Endothelial cell of umbilical vein (primary cell): Measurements from ENCODE around the gene FAM83E.

ENCODE experiments used
- EZH2 ChIP-seq: IDR thresholded peaks from 2 replicates; pipeline ENCODE4 v1.6.1; 2012; ENCODE audit warnings: borderline replicate concordance, low read depth, mild to moderate bottlenecking, moderate library complexity, low read length, inconsistent platforms; ENCODE audit not compliant: severe bottlenecking
- MYC ChIP-seq: IDR thresholded peaks from one replicate; pipeline ENCODE4 v1.6.1; 2011; ENCODE audit warnings: mild to moderate bottlenecking, low read depth, low read length
- POLR2A ChIP-seq: IDR thresholded peaks from 2 replicates; pipeline ENCODE4 v1.6.1; 2012; ENCODE audit warnings: low read depth, mild to moderate bottlenecking, control low read depth, low read length
- POLR2AphosphoS5 ChIP-seq: IDR thresholded peaks from 2 replicates; pipeline ENCODE4 v1.6.1; 2012; ENCODE audit warnings: low read depth, mild to moderate bottlenecking, control low read depth, low read length, moderate library complexity; ENCODE audit not compliant: insufficient read depth
- TF ChIP-seq, protein P1 (sequence below), 2 donors: IDR thresholded peaks; 1 replicate in 1 of 2; 2 replicates in 1 of 2; pipeline ENCODE4 v1.5.1; 2011; ENCODE audit warnings: low read length in 2 of 2, mild to moderate bottlenecking in 2 of 2, moderate library complexity in 2 of 2, control low read depth in 1 of 2, inconsistent platforms in 1 of 2, low read depth in 1 of 2; ENCODE audit not compliant: insufficient read depth in 1 of 2; ENCODE audit errors: extremely low read depth in 1 of 2

DNA sequence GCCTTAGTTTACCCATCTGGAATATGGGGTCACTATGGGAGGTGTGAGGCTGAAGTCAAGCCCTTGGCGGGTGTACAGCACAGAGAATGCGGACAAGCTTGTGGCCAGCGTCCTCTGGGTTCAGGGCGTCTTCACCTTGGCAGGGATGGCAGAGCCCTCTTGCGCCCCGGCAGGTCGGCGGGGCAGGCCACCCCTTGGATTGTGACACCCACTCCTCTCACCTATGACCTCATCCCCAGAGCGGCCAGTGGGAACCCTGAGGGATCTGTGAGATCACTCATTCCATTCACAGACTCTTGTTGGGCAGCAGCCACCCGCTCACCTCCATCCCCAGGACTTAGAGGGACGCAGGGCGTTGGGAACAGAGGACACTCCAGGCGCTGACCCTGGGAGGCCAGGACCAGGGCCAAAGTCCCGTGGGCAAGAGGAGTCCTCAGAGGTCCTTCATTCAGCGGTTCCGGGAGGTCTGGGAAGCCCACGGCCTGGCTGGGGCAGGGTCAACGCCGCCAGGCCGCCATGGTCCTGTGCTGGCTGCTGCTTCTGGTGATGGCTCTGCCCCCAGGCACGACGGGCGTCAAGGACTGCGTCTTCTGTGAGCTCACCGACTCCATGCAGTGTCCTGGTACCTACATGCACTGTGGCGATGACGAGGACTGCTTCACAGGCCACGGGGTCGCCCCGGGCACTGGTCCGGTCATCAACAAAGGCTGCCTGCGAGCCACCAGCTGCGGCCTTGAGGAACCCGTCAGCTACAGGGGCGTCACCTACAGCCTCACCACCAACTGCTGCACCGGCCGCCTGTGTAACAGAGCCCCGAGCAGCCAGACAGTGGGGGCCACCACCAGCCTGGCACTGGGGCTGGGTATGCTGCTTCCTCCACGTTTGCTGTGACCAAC, 8.2 kb downstream of the FAM83E start, which contains the start of gene SPACA4:
- TF ChIP-seq, protein P1, sequence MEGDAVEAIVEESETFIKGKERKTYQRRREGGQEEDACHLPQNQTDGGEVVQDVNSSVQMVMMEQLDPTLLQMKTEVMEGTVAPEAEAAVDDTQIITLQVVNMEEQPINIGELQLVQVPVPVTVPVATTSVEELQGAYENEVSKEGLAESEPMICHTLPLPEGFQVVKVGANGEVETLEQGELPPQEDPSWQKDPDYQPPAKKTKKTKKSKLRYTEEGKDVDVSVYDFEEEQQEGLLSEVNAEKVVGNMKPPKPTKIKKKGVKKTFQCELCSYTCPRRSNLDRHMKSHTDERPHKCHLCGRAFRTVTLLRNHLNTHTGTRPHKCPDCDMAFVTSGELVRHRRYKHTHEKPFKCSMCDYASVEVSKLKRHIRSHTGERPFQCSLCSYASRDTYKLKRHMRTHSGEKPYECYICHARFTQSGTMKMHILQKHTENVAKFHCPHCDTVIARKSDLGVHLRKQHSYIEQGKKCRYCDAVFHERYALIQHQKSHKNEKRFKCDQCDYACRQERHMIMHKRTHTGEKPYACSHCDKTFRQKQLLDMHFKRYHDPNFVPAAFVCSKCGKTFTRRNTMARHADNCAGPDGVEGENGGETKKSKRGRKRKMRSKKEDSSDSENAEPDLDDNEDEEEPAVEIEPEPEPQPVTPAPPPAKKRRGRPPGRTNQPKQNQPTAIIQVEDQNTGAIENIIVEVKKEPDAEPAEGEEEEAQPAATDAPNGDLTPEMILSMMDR (IDR thresholded peaks at IDR 0.05; ENCODE audit: extremely low read depth in 1 of 2, insufficient read depth in 1 of 2, low read depth in 1 of 2, low read length in 2 of 2) = no peak
- no peak for TF ChIP-seq EZH2
- no peak for TF ChIP-seq POLR2A
- TF ChIP-seq MYC = no peak
- no peak for TF ChIP-seq POLR2AphosphoS5
